Tibial nerve (tissue), 4 donors: ENCODE measurements around the gene PRKCE. TPM values are rescaled to one million over a fixed set of nuclear protein-coding genes. Genes with fewer than 3 reads are reported as not detected.

Experiments used
- DNase-seq, 2 donors: peaks; one replicate each; pipeline ENCODE4 v3.0.0-alpha.2; 2019; ENCODE audit warnings: low spot score in 2 of 2
- H3K27ac ChIP-seq, 4 donors: fragments of 200-600 bp; sonication (generic) in 3 of 4; one replicate each; pipeline ENCODE4 v1.5.1; 2017 to 2019; ENCODE audit warnings: mild to moderate bottlenecking in 1 of 4
- H3K27me3 ChIP-seq, 2 donors: fragments of 200-600 bp; sonication (generic) in 1 of 2; one replicate each; pipeline versions ENCODE4 v1.5.1 to v1.6.0; 2017 to 2019
- H3K36me3 ChIP-seq, 3 donors: fragments of 200-600 bp; sonication (generic); one replicate each; pipeline ENCODE4 v1.5.1; 2018 to 2019
- H3K4me1 ChIP-seq, 4 donors: fragments of 200-600 bp; sonication (generic) in 3 of 4; one replicate each; pipeline ENCODE4 v1.5.1; 2017 to 2019
- H3K4me3 ChIP-seq, 4 donors: fragments of 200-600 bp; sonication (generic) in 3 of 4; one replicate each; pipeline ENCODE4 v1.5.1; 2017 to 2019; ENCODE audit warnings: mild to moderate bottlenecking in 1 of 4, moderate library complexity in 1 of 4
- H3K9me3 ChIP-seq, 4 donors: fragments of 200-600 bp; sonication (generic) in 3 of 4; one replicate each; pipeline ENCODE4 v1.5.1; 2017 to 2019
- CTCF ChIP-seq, 5 experiments: fragments of 200-600 bp in 3 of 5; fragments of 450-650 bp in 2 of 5; sonication (generic) in 3 of 5; IDR thresholded peaks; one replicate each; pipeline ENCODE4 v1.5.1; 2016 to 2019; ENCODE audit warnings: antibody characterized with exemption in 5 of 5, mild to moderate bottlenecking in 3 of 5, moderate library complexity in 2 of 5
- EP300 ChIP-seq, 2 donors: sonication (generic); formaldehyde crosslinking; IDR thresholded peaks; one replicate each; pipeline ENCODE4 v1.6.1; 2017; ENCODE audit warnings: antibody characterized with exemption in 2 of 2, mild to moderate bottlenecking in 1 of 2
- POLR2A ChIP-seq, 2 donors: fragments of 450-650 bp; IDR thresholded peaks; one replicate each; pipeline ENCODE4 v1.6.1; 2017; ENCODE audit warnings: antibody characterized with exemption in 2 of 2, mild to moderate bottlenecking in 2 of 2, moderate library complexity in 2 of 2
- WGBS, 2 donors: methylation state at CpG; one replicate each; pipeline ENCODE4 v1.1.5; 2018; 5-methylcytosine and 5-hydroxymethylcytosine counted together
- total RNA-seq, 4 donors: library from RNA; depleted of rRNA; stranded (reverse); fragments of >200 nt; gene quantifications; one replicate each; pipeline ENCODE4 v1.1.0, GENCODE V29; 2016

The PRKCE gene
- total RNA-seq, 4 donors from 2014 or later: 14.4 to 22.4 (median 17.9) TPM

DNA sequence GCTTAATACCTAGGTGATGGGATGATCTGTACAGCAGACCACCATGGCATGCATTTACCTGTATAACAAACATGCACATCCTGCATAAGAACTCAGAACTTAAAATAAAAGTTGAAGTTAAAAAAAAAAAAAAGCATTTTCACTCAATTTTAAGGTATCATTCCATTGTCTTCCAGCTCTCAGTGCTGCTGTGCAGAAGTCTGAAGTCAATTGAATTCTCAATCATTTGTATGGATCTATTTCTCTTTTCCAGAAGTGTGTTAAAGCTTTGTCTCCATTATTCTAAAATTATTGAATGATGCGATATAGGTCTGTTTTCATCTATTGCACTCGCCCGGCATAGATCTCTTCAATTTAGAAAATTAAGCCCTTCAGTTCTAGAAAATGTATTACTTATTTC, 443.2 kb downstream of the PRKCE start:
- no peak for TF ChIP-seq EP300 (IDR thresholded peaks at IDR 0.05)
- TF ChIP-seq CTCF (IDR thresholded peaks at IDR 0.05): no peak
- no peak for TF ChIP-seq POLR2A (IDR thresholded peaks at IDR 0.05)
- WGBS, 2 donors: 67 to 77% methylated on average over 3 of the region's 3 CpGs

GRCh38 chr2:46095830-46096229, 444.4 kb downstream of the PRKCE start:
- H3K4me1 ChIP-seq: peaks cover 0 to 30% (median 6%) of the 10 kb centered on the region in 4 donors
- peak in 1 of 2 donors; percentile 15 for TF ChIP-seq EP300 (IDR thresholded peaks at IDR 0.05)
- TF ChIP-seq CTCF (IDR thresholded peaks at IDR 0.05): no peak
- TF ChIP-seq POLR2A (IDR thresholded peaks at IDR 0.05): no peak
- peaks cover 0 to 19% (median 0%) of the 10 kb centered on the region in 3 donors for H3K36me3 ChIP-seq
- peaks cover 0 to 15% (median 0%) of the 10 kb centered on the region in 4 donors for H3K9me3 ChIP-seq
- WGBS, 2 donors: 82 to 94% methylated on average over 1 of the region's 1 CpG
- H3K4me3 ChIP-seq: no peak overlapping the region
- H3K27ac ChIP-seq: no peak overlapping the region
- no peak for DNase-seq
- H3K27me3 ChIP-seq: no peaks in the 10 kb centered on the region

More for the DNA sequence above, 443.2 kb downstream of the PRKCE start:
- Histone ChIP-seq H3K36me3 (peaks cover 0 to 20% (median 0%) of the 10 kb centered on the region in 3 donors), H3K4me3 (no peak overlapping the region), H3K9me3 (peaks cover 0 to 15% (median 0%) of the 10 kb centered on the region in 4 donors), H3K27ac (no peak overlapping the region), H3K27me3 (no peaks in the 10 kb centered on the region), H3K4me1 (peaks cover 0 to 30% (median 6%) of the 10 kb centered on the region in 4 donors)
- no peak for DNase-seq

- DNase-seq: no peak
- no peak overlapping the region for H3K27ac ChIP-seq
Measured at GRCh38 chr2:46096260-46096659, 444.8 kb downstream of the PRKCE start.

GRCh38 chr2:46097714-46098480, 446.4 kb downstream of the PRKCE start:
- DNase-seq: peak in 1 of 2 donors; percentile 54
- peak; percentile 55 to 67 for TF ChIP-seq EP300 (IDR thresholded peaks at IDR 0.05)
- no peak for TF ChIP-seq CTCF (IDR thresholded peaks at IDR 0.05)
- TF ChIP-seq POLR2A (IDR thresholded peaks at IDR 0.05): no peak
- H3K4me3 ChIP-seq: no peak overlapping the region
- H3K27ac ChIP-seq: peak overlapping the region in 3 of 4 donors; percentile 41 to 86 (median 77)
- H3K9me3 ChIP-seq: peaks cover 0 to 15% (median 0%) of the 10 kb centered on the region in 4 donors
- H3K4me1 ChIP-seq: peaks cover 0 to 30% (median 6%) of the 10 kb centered on the region in 4 donors
- H3K36me3 ChIP-seq: peaks cover 0 to 19% (median 0%) of the 10 kb centered on the region in 3 donors
- WGBS, 2 donors: 1 to 3% methylated on average over 4 of the region's 4 CpGs
- H3K27me3 ChIP-seq: no peaks in the 10 kb centered on the region

More at GRCh38 chr2:46096260-46096659, 444.8 kb downstream of the PRKCE start:
- H3K4me3 ChIP-seq: no peak overlapping the region
- TF ChIP-seq EP300 (IDR thresholded peaks at IDR 0.05) (no peak), CTCF (IDR thresholded peaks at IDR 0.05) (no peak), POLR2A (IDR thresholded peaks at IDR 0.05) (no peak)
- peaks cover 0 to 15% (median 0%) of the 10 kb centered on the region in 4 donors for H3K9me3 ChIP-seq
- 61 to 83% methylated on average over 1 of the region's 1 CpG for WGBS, 2 donors
- H3K36me3 ChIP-seq: peaks cover 0 to 19% (median 0%) of the 10 kb centered on the region in 3 donors
- no peaks in the 10 kb centered on the region for H3K27me3 ChIP-seq
- H3K4me1 ChIP-seq: peaks cover 0 to 30% (median 6%) of the 10 kb centered on the region in 4 donors

- H3K27ac ChIP-seq: peak overlapping the region in 3 of 4 donors; percentile 41 to 86 (median 77)
- peaks cover 0 to 18% (median 0%) of the 10 kb centered on the region in 4 donors for H3K9me3 ChIP-seq
- DNase-seq: no peak
- no peaks in the 10 kb centered on the region for H3K27me3 ChIP-seq
- H3K4me3 ChIP-seq: no peak overlapping the region
- TF ChIP-seq POLR2A (IDR thresholded peaks at IDR 0.05) (no peak), EP300 (IDR thresholded peaks at IDR 0.05) (no peak), CTCF (IDR thresholded peaks at IDR 0.05) (no peak)
- H3K4me1 ChIP-seq: peaks cover 0 to 30% (median 6%) of the 10 kb centered on the region in 4 donors
- 39 to 44% methylated on average over 1 of the region's 1 CpG for WGBS, 2 donors
- H3K36me3 ChIP-seq: peaks cover 0 to 22% (median 0%) of the 10 kb centered on the region in 3 donors
Measured at GRCh38 chr2:46098621-46099062, 447.2 kb downstream of the PRKCE start.
